ENCODE data around the gene CEP164.

Gene CEP164

GRCh38 chr11:117462183-117462863 is 134.7 kb downstream of the CEP164 start:
- Mint-ChIP-seq H3K9me3 (no peaks in the 10 kb centered on the region), H3K27ac (ENCODE audit: low read depth) (no peak overlapping the region), H3K27me3 (peaks cover 51% of the 10 kb centered on the region), H3K36me3 (ENCODE audit: insufficient read depth) (no peaks in the 10 kb centered on the region), H3K4me3 (no peak overlapping the region), H3K4me1 (no peaks in the 10 kb centered on the region)
- no peak for ATAC-seq (replicated peaks; ENCODE audit: extremely low read depth, poor library complexity, severe bottlenecking)
- DNase-seq (ENCODE audit: low spot score in 2 of 2): no peak

GRCh38 chr11:117462864-117463247 is 135.2 kb downstream of the CEP164 start:
- H3K27me3 Mint-ChIP-seq: peaks cover 50% of the 10 kb centered on the region
- H3K4me3 Mint-ChIP-seq: no peak overlapping the region
- ATAC-seq (replicated peaks; ENCODE audit: extremely low read depth, poor library complexity, severe bottlenecking) (no peak), DNase-seq (ENCODE audit: low spot score in 2 of 2) (no peak)
- H3K4me1 Mint-ChIP-seq: no peaks in the 10 kb centered on the region
- no peaks in the 10 kb centered on the region for H3K36me3 Mint-ChIP-seq (ENCODE audit: insufficient read depth)
- no peak overlapping the region for H3K27ac Mint-ChIP-seq (ENCODE audit: low read depth)
- no peaks in the 10 kb centered on the region for H3K9me3 Mint-ChIP-seq
